SU-DHL-6 (cell line): Measurements from ENCODE around the gene SLF1.

Source experiments
- H2AFZ ChIP-seq: fragments of 200-600 bp; sonication (generic); 2 replicates; pipeline ENCODE4 v1.6.1; 2014; ENCODE audit warnings: low read depth, mild to moderate bottlenecking, moderate library complexity, mixed read lengths, antibody characterized with exemption, low read length; ENCODE audit not compliant: severe bottlenecking
- H3F3A ChIP-seq: fragments of 200-600 bp; shearing (Covaris generic); 2 replicates; pipeline ENCODE4 v1.6.0; 2016; ENCODE audit warnings: antibody characterized with exemption, mild to moderate bottlenecking; ENCODE audit not compliant: insufficient read depth
- H3K27ac ChIP-seq: fragments of 200-600 bp; sonication (generic); 2 replicates; pipeline ENCODE4 v1.5.1; 2016; ENCODE audit warnings: low read depth, mild to moderate bottlenecking, low read length, moderate library complexity, mixed read lengths
- H3K27me3 ChIP-seq: fragments of 200-600 bp; sonication (generic), shearing (Covaris generic); 2 replicates; pipeline ENCODE4 v1.6.0; 2014; ENCODE audit warnings: mild to moderate bottlenecking, low read length
- H3K36me3 ChIP-seq: fragments of 200-600 bp; sonication (generic); 2 replicates; pipeline ENCODE4 v1.6.1; 2014; ENCODE audit warnings: mild to moderate bottlenecking, low read length, mixed read lengths
- H3K4me2 ChIP-seq: fragments of 300-600, 200-600 bp; shearing (Covaris generic), sonication (generic); 2 replicates; pipeline ENCODE4 v1.6.0; 2014; ENCODE audit warnings: low read length, low read depth, mild to moderate bottlenecking; ENCODE audit not compliant: poor library complexity, severe bottlenecking
- H3K4me3 ChIP-seq: fragments of 200-600 bp; sonication (generic); 2 replicates; pipeline ENCODE4 v1.5.1; 2014; ENCODE audit warnings: antibody characterized with exemption, low read length, mild to moderate bottlenecking, mixed read lengths; ENCODE audit not compliant: insufficient read depth, poor library complexity, severe bottlenecking
- H3K79me2 ChIP-seq: fragments of 200-600 bp; sonication (generic); 2 replicates; pipeline ENCODE4 v1.6.1; 2014; ENCODE audit warnings: mild to moderate bottlenecking, low read length, moderate library complexity; ENCODE audit not compliant: insufficient read depth
- H3K9ac ChIP-seq: fragments of 200-600 bp; sonication (generic); 2 replicates; pipeline ENCODE4 v1.7.0; 2014; ENCODE audit warnings: mild to moderate bottlenecking, low read length
- H3K9me2 ChIP-seq: fragments of 200-600 bp; sonication (generic); replicated peaks from 2 replicates; pipeline ENCODE4 v1.6.1; 2014; ENCODE audit warnings: low read length; ENCODE audit not compliant: insufficient read depth
- H3K9me3 ChIP-seq: fragments of 200-600 bp; sonication (generic); 2 replicates; pipeline ENCODE4 v1.6.1; 2014; ENCODE audit warnings: low read length, mixed read lengths; ENCODE audit not compliant: insufficient read depth
- H4K20me1 ChIP-seq: fragments of 200-600 bp; sonication (generic); 2 replicates; pipeline ENCODE4 v1.6.1; 2014; ENCODE audit warnings: low read depth, mild to moderate bottlenecking, antibody characterized with exemption, low read length, moderate library complexity, mixed read lengths
- CTCF ChIP-seq: fragments of 200-600 bp; sonication (generic); IDR thresholded peaks from one replicate; pipeline ENCODE4 v1.5.1; 2017; ENCODE audit warnings: antibody characterized with exemption, mild to moderate bottlenecking, low read length, moderate library complexity; ENCODE audit not compliant: insufficient read depth, poor library complexity, severe bottlenecking
- EZH2phosphoT487 ChIP-seq: fragments of 200-600 bp; sonication (generic), shearing (Covaris generic); conservative IDR thresholded peaks from 2 replicates; pipeline ENCODE4 v1.6.1; 2018; ENCODE audit warnings: mild to moderate bottlenecking, antibody characterized with exemption, low read length, moderate library complexity, mixed read lengths

Gene SLF1

GRCh38 chr5:94694671-94695070 lies 76.2 kb downstream of the SLF1 start:
- no peaks in the 10 kb centered on the region for H3K9me3 ChIP-seq
- H4K20me1 ChIP-seq: no peaks in the 10 kb centered on the region
- H3K27me3 ChIP-seq: no peaks in the 10 kb centered on the region
- no peak overlapping the region for H3K9ac ChIP-seq
- H3F3A ChIP-seq: no peaks in the 10 kb centered on the region; the same call in 1 of the 2 replicates
- TF ChIP-seq EZH2phosphoT487 (no peak), CTCF (no peak)
- no peaks in the 10 kb centered on the region for H3K79me2 ChIP-seq
- no peak overlapping the region for H3K27ac ChIP-seq
- H3K9me2 ChIP-seq: no peaks in the 10 kb centered on the region
- no peak overlapping the region for H3K4me2 ChIP-seq
- peaks cover 27% of the 10 kb centered on the region; the same call in 1 of the 2 replicates for H3K36me3 ChIP-seq
- no peak overlapping the region for H2AFZ ChIP-seq
- no peak overlapping the region for H3K4me3 ChIP-seq

GRCh38 chr5:94698197-94698596 lies 79.7 kb downstream of the SLF1 start:
- no peaks in the 10 kb centered on the region for H3K79me2 ChIP-seq
- TF ChIP-seq EZH2phosphoT487 (no peak), CTCF (no peak)
- no peaks in the 10 kb centered on the region for H3K27me3 ChIP-seq
- H3K36me3 ChIP-seq: peaks cover 21% of the 10 kb centered on the region; the same call in 1 of the 2 replicates
- no peak overlapping the region for H3K9ac ChIP-seq
- H3K27ac ChIP-seq: no peak overlapping the region
- H3K4me3 ChIP-seq: no peak overlapping the region
- no peaks in the 10 kb centered on the region for H3K9me2 ChIP-seq
- H2AFZ ChIP-seq: no peak overlapping the region
- no peak overlapping the region for H3K4me2 ChIP-seq
- H3F3A ChIP-seq: no peaks in the 10 kb centered on the region; the same call in 1 of the 2 replicates
- no peaks in the 10 kb centered on the region for H4K20me1 ChIP-seq
- no peaks in the 10 kb centered on the region for H3K9me3 ChIP-seq

- TF ChIP-seq EZH2phosphoT487: no peak
- TF ChIP-seq CTCF: no peak
- peaks cover 18% of the 10 kb centered on the region; the same call in 1 of the 2 replicates for H3K36me3 ChIP-seq
- no peak overlapping the region for H3K9ac ChIP-seq
- no peaks in the 10 kb centered on the region; the same call in 1 of the 2 replicates for H3F3A ChIP-seq
- no peak overlapping the region for H3K4me3 ChIP-seq
- H2AFZ ChIP-seq: no peak overlapping the region
- H3K9me2 ChIP-seq: no peaks in the 10 kb centered on the region
- H4K20me1 ChIP-seq: no peaks in the 10 kb centered on the region
- H3K27me3 ChIP-seq: no peaks in the 10 kb centered on the region
- H3K4me2 ChIP-seq: no peak overlapping the region
- no peak overlapping the region for H3K27ac ChIP-seq
- H3K79me2 ChIP-seq: no peaks in the 10 kb centered on the region
- no peaks in the 10 kb centered on the region for H3K9me3 ChIP-seq
Observed at GRCh38 chr5:94699562-94699961, 81.1 kb downstream of the SLF1 start.
